Right lobe of liver (tissue), 6 donors: ENCODE results near the gene GRHL3. TPM values are rescaled to one million over a fixed set of nuclear protein-coding genes. Genes with fewer than 3 reads are reported as not detected.

Experiments used
- ATAC-seq, 4 donors: fragments of 200-7000 bp; cut with Tn5 transposase; one replicate each; pipeline ENCODE4 v1.9.1; 2020; ENCODE audit warnings: mild to moderate bottlenecking in 4 of 4, moderate library complexity in 4 of 4
- DNase-seq, 3 donors: peaks; one replicate each; pipeline ENCODE4 v3.0.0-alpha.2; 2020
- H3K27ac ChIP-seq, 3 donors: fragments of 200-600 bp; one replicate each; pipeline ENCODE4 v1.8.0; 2022
- H3K27me3 ChIP-seq, 2 donors: fragments of 200-600 bp; one replicate each; pipeline ENCODE4 v1.8.0; 2022
- H3K36me3 ChIP-seq, 4 donors: fragments of 200-600 bp; sonication (generic) in 1 of 4; one replicate each; pipeline versions ENCODE4 v1.5.1 to v1.8.0; 2017 to 2022; ENCODE audit warnings: control low read depth in 1 of 4
- H3K4me1 ChIP-seq, 4 donors: fragments of 200-600 bp; sonication (generic) in 1 of 4; one replicate each; pipeline versions ENCODE4 v1.5.1 to v1.8.0; 2017 to 2022; ENCODE audit warnings: control low read depth in 1 of 4
- H3K4me3 ChIP-seq, 3 donors: fragments of 200-600 bp; one replicate each; pipeline ENCODE4 v1.8.0; 2022
- H3K9me3 ChIP-seq, 4 donors: fragments of 200-600 bp; sonication (generic) in 1 of 4; one replicate each; pipeline versions ENCODE4 v1.5.1 to v1.8.0; 2017 to 2022; ENCODE audit warnings: control low read depth in 1 of 4
- CTCF ChIP-seq, 4 donors: fragments of 200-600 bp in 3 of 4; fragments of 450-650 bp in 1 of 4; IDR thresholded peaks; one replicate each; pipeline versions ENCODE4 v1.5.1 to v1.8.0; 2016 to 2022; ENCODE audit warnings: antibody characterized with exemption in 4 of 4, mild to moderate bottlenecking in 2 of 4
- POLR2A ChIP-seq: fragments of 450-650 bp; IDR thresholded peaks from one replicate; pipeline ENCODE4 v1.6.1; 2017; ENCODE audit warnings: antibody characterized with exemption, mild to moderate bottlenecking
- WGBS: methylation state at CpG from one replicate; pipeline ENCODE4 v1.1.6; 2018; ENCODE audit warnings: low coverage, low lambda C conversion rate; ENCODE audit not compliant: insufficient coverage; ENCODE audit errors: missing lambda C conversion rate; 5-methylcytosine and 5-hydroxymethylcytosine counted together
- intact Hi-C, 2 donors: fragments of 100-400 bp; cut with DNase I; formaldehyde crosslinking; loops; one replicate each; pipeline versions ENCODE4 v1.11.2 to v1.14.1; 2022
- total RNA-seq, 6 experiments: library from RNA; depleted of rRNA in 2 of 6; stranded (reverse); fragments of >200 nt in 2 of 6; fragmentation: NEBNext Ultra II Directional in 3 of 6; extraction: Animal tissue kit (Norgen Biotek cat#: 25700) in 3 of 6; gene quantifications; one replicate each; pipeline versions ENCODE4 v1.1.0 to v1.2.4, GENCODE V29; 2016 to 2023
- donor health status: DM: no; HTN: yes; CAD: no.
- donor health status: DM: no; HTN: no; CAD: no.
- donor health status: DM: no; HTN: no; CAD: no.
- donor health status: DM: no; HTN: yes; CAD: no.
- donor health status: DM: no; HTN: yes; CAD: no.

GRHL3 gene
- total RNA-seq, 6 experiments from 2014 or later, result 0.20 to 1.00 (median 0.26) TPM; not detected in 1

- TF ChIP-seq CTCF (IDR thresholded peaks at IDR 0.05) (no peak), POLR2A (no peak)
- no peaks in the 10 kb centered on the region for H3K9me3 ChIP-seq
- 70% methylated on average over 4 of the region's 4 CpGs for WGBS
- H3K27me3 ChIP-seq, result no peaks in the 10 kb centered on the region
- no peaks in the 10 kb centered on the region for H3K36me3 ChIP-seq
- peaks cover 0 to 33% (median 14%) of the 10 kb centered on the region in 4 donors for H3K4me1 ChIP-seq
- intact Hi-C loops, result loop anchor here (5.0 to 10.0 kb wide), 2 partner anchors 191 to 318 kb away; no protein-coding TSS in a partner anchor
- H3K4me3 ChIP-seq, result no peak overlapping the region
- H3K27ac ChIP-seq, result no peak overlapping the region
- ATAC-seq (no peak), DNase-seq (no peak)
Measured at GRCh38 chr1:24392982-24393650, 74.0 kb downstream of the GRHL3 start.

- H3K4me3 ChIP-seq, result no peak overlapping the region
- no peaks in the 10 kb centered on the region for H3K9me3 ChIP-seq
- H3K27me3 ChIP-seq, result no peaks in the 10 kb centered on the region
- no peak for TF ChIP-seq POLR2A
- TF ChIP-seq CTCF (IDR thresholded peaks at IDR 0.05), result no peak
- DNase-seq (peak in 1 of 3 donors; percentile 12), ATAC-seq (no peak)
- H3K4me1 ChIP-seq, result peaks cover 0 to 26% (median 10%) of the 10 kb centered on the region in 4 donors
- H3K27ac ChIP-seq, result no peak overlapping the region
- intact Hi-C loops, result loop anchor here (5.0 to 10.0 kb wide), 2 partner anchors 192 to 319 kb away; no protein-coding TSS in a partner anchor
- H3K36me3 ChIP-seq, result no peaks in the 10 kb centered on the region
- WGBS, result 85% methylated on average over 6 of the region's 6 CpGs
Measured at GRCh38 chr1:24393892-24394291, 74.7 kb downstream of the GRHL3 start.

GRCh38 chr1:24400065-24400464 lies 80.9 kb downstream of the GRHL3 start:
- 64% methylated on average over 1 of the region's 1 CpG for WGBS
- H3K27me3 ChIP-seq, result no peaks in the 10 kb centered on the region
- H3K36me3 ChIP-seq, result no peaks in the 10 kb centered on the region
- no peak overlapping the region for H3K4me3 ChIP-seq
- ATAC-seq (no peak), DNase-seq (no peak)
- TF ChIP-seq POLR2A, result no peak
- TF ChIP-seq CTCF (IDR thresholded peaks at IDR 0.05), result no peak
- no peak overlapping the region for H3K27ac ChIP-seq
- H3K9me3 ChIP-seq, result no peaks in the 10 kb centered on the region
- intact Hi-C loops, result no loop called here
- no peaks in the 10 kb centered on the region for H3K4me1 ChIP-seq

GRCh38 chr1:24403806-24404205 lies 84.6 kb downstream of the GRHL3 start:
- DNase-seq (no peak), ATAC-seq (no peak)
- H3K4me1 ChIP-seq, result no peaks in the 10 kb centered on the region
- H3K9me3 ChIP-seq, result no peaks in the 10 kb centered on the region
- H3K4me3 ChIP-seq, result no peak overlapping the region
- WGBS, result 86% methylated on average over 4 of the region's 4 CpGs
- H3K36me3 ChIP-seq, result no peaks in the 10 kb centered on the region
- TF ChIP-seq CTCF (IDR thresholded peaks at IDR 0.05) (no peak), POLR2A (no peak)
- H3K27me3 ChIP-seq, result no peaks in the 10 kb centered on the region
- no peak overlapping the region for H3K27ac ChIP-seq
- intact Hi-C loops, result no loop called here

Other genes with a start within 250 kb of the GRHL3 start
- gene MYOM3, start 207.2 kb upstream of the GRHL3 start, total RNA-seq, result under 1 TPM; 0.04 to 0.37 (median 0.13) TPM
- 1 to 10 TPM; 1.8 to 4.5 (median 2.8) TPM for gene IL22RA1, start 176.2 kb upstream of the GRHL3 start, total RNA-seq
- gene IFNLR1, start 132.1 kb upstream of the GRHL3 start, total RNA-seq, result 1 to 10 TPM; 3.4 to 8.3 (median 4.0) TPM
- gene STPG1, start 94.4 kb downstream of the GRHL3 start, total RNA-seq, result 1 to 10 TPM; 1.0 to 3.6 (median 1.7) TPM
- gene NIPAL3, start 96.4 kb downstream of the GRHL3 start, total RNA-seq, result 1 to 10 TPM; 3.4 to 9.2 (median 6.0) TPM
- gene RCAN3, start 183.5 kb downstream of the GRHL3 start, total RNA-seq, result 1 to 10 TPM; 1.2 to 3.1 (median 2.1) TPM
- gene NCMAP, start 236.7 kb downstream of the GRHL3 start, total RNA-seq, result 1 to 10 TPM in 3 of 6 experiments, under 1 TPM in 3; 0.81 to 2.6 (median 0.99) TPM